SJSA1 (cell line): ENCODE data around the gene SPCS3. TPM values are rescaled to one million over a fixed set of nuclear protein-coding genes. Genes with fewer than 3 reads are reported as not detected.
"Not testable (repeated sequence)": the region's sequence is repeated elsewhere in the genome, so short reads cannot be mapped to it uniquely, and the experiment has no call there.

Experiments used
- DNase-seq, 2 experiments: peaks; one replicate each; pipeline ENCODE4 v3.0.0-alpha.2; 2015 to 2020; ENCODE audit warnings: low spot score in 2 of 2, low read depth in 1 of 2
- H3K27ac ChIP-seq: fragments of 250-450 bp; sonication (Bioruptor Pico); 2 replicates; pipeline ENCODE4 v1.5.1; 2020; ENCODE audit warnings: mild to moderate bottlenecking, moderate library complexity
- H3K27me3 ChIP-seq: fragments of 250-450 bp; sonication (Bioruptor Pico); replicated peaks from 2 replicates; pipeline ENCODE4 v1.5.1; 2020; ENCODE audit warnings: mild to moderate bottlenecking, moderate library complexity
- H3K36me3 ChIP-seq: fragments of 250-450 bp; sonication (Bioruptor Pico); 2 replicates; pipeline ENCODE4 v1.5.1; 2020; ENCODE audit warnings: mild to moderate bottlenecking
- H3K4me1 ChIP-seq: fragments of 250-450 bp; sonication (Bioruptor Pico); replicated peaks from 2 replicates; pipeline ENCODE4 v1.6.1; 2021; ENCODE audit warnings: mild to moderate bottlenecking
- H3K4me3 ChIP-seq: fragments of 250-450 bp; sonication (Bioruptor Pico); 2 replicates; pipeline ENCODE4 v1.5.1; 2020; ENCODE audit warnings: mild to moderate bottlenecking
- H3K9me3 ChIP-seq: fragments of 250-450 bp; sonication (Bioruptor Pico); replicated peaks from 2 replicates; pipeline ENCODE4 v1.5.1; 2020; ENCODE audit warnings: mild to moderate bottlenecking
- total RNA-seq: library from RNA; depleted of rRNA; stranded (reverse); fragments of >200 nt; shearing (Covaris generic); gene quantifications from 2 replicates; pipeline ENCODE4 v1.2.3, GENCODE V29; 2014; rRNA removed

Gene SPCS3
- 85.6 and 100 TPM in 2 replicates for total RNA-seq

DNA sequence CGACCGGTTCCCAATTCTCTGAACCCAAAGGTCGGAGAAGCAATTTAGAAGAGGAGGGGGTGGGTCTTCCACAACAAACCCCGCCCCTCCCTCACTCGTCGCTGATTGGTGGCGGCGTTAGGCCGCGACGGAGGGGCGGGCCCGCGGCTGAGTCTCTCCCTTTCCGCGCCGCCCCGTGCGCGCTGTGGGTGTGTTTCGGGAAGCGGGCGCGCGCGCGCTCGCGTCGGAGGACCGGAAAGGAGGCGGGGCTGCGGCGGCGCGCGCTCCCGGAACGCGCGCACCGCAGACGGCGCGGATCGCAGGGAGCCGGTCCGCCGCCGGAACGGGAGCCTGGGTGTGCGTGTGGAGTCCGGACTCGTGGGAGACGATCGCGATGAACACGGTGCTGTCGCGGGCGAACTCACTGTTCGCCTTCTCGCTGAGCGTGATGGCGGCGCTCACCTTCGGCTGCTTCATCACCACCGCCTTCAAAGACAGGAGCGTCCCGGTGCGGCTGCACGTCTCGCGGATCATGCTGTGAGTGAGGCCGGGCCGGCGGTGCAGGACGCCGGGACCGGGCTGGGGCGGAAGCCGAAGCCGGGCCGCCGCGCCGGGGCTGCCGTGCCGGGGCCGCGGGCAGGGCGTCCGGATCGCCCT, at the start of gene SPCS3:
Gene SPCS3, plus strand, starts transcription at position 263 of the 636 bp plus-strand sequence. Its CDS starts 111 bp downstream, at position 374.
- H3K4me1 ChIP-seq = peaks cover 11% of the 10 kb centered on the region
- H3K9me3 ChIP-seq = no peaks in the 10 kb centered on the region
- H3K27me3 ChIP-seq = no peaks in the 10 kb centered on the region
- H3K4me3 ChIP-seq = peak within 1 kb of the TSS; percentile 91
- H3K27ac ChIP-seq = peak within 1 kb of the TSS; percentile 85
- peak; percentile 94 to 98 for DNase-seq
- H3K36me3 ChIP-seq = peaks cover 28% of the 10 kb centered on the region

DNA sequence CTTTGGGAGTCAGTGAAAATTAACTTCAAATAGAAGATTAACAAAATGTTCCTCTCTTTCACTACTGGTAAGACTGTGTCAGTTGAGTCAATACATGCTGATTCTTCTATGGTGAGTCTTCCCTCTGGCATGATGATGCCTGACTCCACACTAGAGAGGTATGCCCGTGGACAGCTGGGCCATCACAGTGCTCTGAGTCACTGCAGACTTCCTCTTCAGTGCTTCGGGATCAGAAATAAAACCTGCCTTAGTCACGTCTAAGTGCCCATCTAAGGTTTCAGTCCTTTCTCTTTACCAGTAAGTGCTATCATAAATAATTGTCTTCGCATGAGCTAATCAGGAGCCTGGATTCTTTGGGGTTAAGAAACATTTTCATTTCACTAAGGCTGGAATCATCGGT, 49.1 kb upstream of the SPCS3 start:
- peak; percentile 91 to 94 for DNase-seq

DNA sequence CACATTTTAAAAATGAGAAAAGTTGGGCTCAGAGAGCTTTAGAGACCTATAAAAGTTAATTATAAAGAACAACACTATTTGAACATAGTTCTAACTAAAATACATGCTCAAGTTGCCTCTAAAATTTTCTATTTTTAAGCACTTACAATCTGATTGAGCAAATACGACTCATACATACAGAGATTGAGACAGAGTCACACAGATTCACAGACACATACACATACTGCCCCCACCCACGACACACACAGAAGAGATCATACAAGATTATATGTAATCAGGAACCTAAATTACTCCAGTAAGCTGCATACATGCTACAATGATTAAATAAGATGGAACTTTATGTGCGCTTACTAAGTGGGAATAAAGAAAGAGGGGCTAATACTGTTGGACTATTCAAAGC, 48.0 kb upstream of the SPCS3 start:
- Histone ChIP-seq H3K9me3 (no peaks in the 10 kb centered on the region), H3K27me3 (no peaks in the 10 kb centered on the region), H3K4me3 (no peak overlapping the region), H3K4me1 (peaks cover 37% of the 10 kb centered on the region), H3K36me3 (no peaks in the 10 kb centered on the region), H3K27ac (peak overlapping the region; percentile 92)
- DNase-seq = no peak

More for the DNA sequence above, 49.1 kb upstream of the SPCS3 start:
- H3K9me3 ChIP-seq = no peaks in the 10 kb centered on the region
- H3K4me1 ChIP-seq = peaks cover 37% of the 10 kb centered on the region
- H3K4me3 ChIP-seq = no peak overlapping the region
- peak overlapping the region; percentile 92 for H3K27ac ChIP-seq
- no peaks in the 10 kb centered on the region for H3K27me3 ChIP-seq
- no peaks in the 10 kb centered on the region for H3K36me3 ChIP-seq

DNA sequence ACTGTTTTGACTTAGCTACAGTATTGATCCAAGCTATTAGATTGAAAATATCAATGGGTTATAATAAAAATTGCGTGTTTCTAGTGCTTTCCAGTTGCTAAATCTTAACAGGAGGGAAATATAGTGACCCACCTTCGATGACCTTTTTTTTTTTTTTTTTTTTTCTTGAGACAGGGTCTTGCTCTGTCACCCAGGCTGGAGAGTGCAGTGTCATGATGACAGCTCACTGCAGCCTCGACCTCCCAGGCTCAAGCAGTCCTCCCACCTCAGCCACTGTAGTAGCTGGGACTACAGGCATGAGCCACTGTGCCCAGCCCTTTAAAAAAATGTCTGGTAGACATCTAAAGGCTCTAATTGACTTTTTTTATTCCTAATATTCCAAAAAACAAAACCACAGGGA, 47.0 kb upstream of the SPCS3 start:
- Histone ChIP-seq H3K9me3 (no peaks in the 10 kb centered on the region), H3K36me3 (no peaks in the 10 kb centered on the region), H3K4me3 (no peak overlapping the region), H3K27me3 (no peaks in the 10 kb centered on the region), H3K4me1 (peaks cover 41% of the 10 kb centered on the region), H3K27ac (no peak overlapping the region)
- no peak for DNase-seq

DNA sequence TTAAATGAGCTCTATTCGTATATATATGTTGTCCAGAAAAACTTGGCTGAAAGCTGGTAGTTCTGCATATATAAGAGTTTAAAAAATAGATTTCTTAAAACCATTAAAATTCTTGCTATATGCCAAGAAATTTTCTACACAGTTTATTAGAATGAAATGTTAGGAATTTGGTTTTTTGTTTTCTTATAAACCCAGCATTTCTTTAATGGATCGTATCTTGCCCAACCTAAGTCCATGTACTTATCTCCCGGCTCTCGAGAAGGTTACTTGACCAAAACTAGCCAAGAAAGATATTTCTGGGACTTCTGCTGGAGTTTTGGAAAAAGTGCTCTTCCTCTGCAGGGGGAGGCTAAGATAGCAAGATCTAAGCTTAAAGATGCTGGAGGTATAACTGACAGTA, 46.0 kb upstream of the SPCS3 start:
- DNase-seq = no peak
- Histone ChIP-seq H3K4me3 (no peak overlapping the region), H3K9me3 (no peaks in the 10 kb centered on the region), H3K4me1 (peaks cover 41% of the 10 kb centered on the region), H3K36me3 (no peaks in the 10 kb centered on the region), H3K27ac (no peak overlapping the region), H3K27me3 (no peaks in the 10 kb centered on the region)

DNA sequence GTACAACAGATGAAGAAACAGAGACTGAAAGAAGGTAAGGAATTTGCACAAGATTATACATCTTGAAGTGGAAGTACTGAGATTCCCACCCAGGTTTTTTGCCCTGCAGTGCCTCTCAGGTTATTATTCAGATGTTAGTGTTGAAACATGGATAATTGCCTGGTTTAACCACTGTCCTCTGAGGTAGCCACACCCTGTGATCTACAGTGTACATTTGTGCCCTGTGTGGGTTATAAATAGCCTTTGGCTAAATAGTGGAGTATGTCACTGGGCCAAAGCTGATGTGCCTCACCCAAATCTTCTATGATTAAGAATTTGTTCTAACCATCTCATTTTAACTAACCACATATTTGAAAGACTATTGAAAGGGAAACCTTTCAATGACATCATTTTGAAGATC, 45.3 kb upstream of the SPCS3 start:
- Histone ChIP-seq H3K27me3 (no peaks in the 10 kb centered on the region), H3K4me3 (no peak overlapping the region), H3K9me3 (no peaks in the 10 kb centered on the region), H3K4me1 (peaks cover 41% of the 10 kb centered on the region), H3K27ac (no peak overlapping the region), H3K36me3 (no peaks in the 10 kb centered on the region)
- peak in 1 of 2 experiments; percentile 36 for DNase-seq

DNA sequence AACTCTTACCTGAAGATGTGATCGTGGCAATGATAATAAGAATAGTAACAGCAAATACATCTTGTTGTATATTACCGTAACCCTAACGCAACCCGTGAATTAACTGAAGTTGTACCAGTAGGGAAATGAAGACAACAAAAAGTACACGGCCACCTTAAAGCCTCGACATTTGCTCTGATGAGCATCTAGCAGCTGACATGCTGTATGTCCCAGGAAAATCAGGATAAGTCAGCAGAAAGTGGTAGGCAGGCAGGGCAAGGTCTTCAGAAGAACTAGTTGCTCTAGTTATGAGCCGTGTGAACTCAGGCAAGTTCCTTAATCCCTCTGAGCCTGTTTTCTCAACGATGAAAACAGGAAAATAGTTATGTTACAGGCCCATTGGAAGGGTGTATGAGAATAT, 43.1 kb upstream of the SPCS3 start:
- H3K4me3 ChIP-seq = no peak overlapping the region

DNA sequence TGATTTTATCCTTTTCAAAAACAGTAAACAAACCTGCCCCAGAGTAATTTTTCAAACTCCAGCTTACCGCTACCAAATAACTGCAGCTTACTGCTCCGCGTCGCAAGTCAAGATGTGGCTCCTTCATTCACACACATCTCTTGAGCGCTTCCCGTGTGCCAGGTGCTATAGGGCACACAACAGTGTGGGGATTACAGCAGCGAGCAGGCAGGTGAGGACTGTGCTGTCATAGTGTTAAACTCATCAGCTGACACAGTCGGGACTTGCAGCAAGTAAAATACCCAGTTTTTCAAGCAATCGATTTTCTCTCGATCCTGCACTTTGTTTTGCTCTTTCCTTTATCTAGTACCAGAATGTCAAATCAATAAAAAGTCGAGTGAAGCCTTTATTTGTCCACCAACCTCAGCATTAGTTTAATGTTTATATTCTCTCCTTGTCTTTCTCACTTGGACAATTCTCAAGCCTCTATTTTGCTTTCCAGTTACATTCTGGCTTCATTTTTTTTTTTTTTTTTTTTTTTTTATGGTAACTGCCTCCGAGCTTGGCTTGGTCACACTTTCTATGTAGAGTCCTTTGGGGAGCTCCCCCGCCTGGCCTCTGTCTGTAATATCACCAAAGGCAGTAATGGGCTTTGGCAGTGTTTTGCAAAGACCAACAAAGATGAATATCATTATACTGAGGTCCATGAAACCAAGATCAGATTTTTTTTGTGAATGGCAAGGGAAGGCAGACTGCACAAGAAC, 42.4 kb upstream of the SPCS3 start:
- Histone ChIP-seq H3K36me3 (no peaks in the 10 kb centered on the region), H3K9me3 (no peaks in the 10 kb centered on the region), H3K27ac (no peak overlapping the region), H3K27me3 (no peaks in the 10 kb centered on the region), H3K4me3 (no peak overlapping the region), H3K4me1 (peaks cover 17% of the 10 kb centered on the region)
- peak; percentile 58 to 71 for DNase-seq

More for the DNA sequence above, 43.1 kb upstream of the SPCS3 start:
- no peak for DNase-seq
- Histone ChIP-seq H3K27ac (no peak overlapping the region), H3K27me3 (no peaks in the 10 kb centered on the region), H3K4me1 (peaks cover 21% of the 10 kb centered on the region), H3K36me3 (no peaks in the 10 kb centered on the region), H3K9me3 (no peaks in the 10 kb centered on the region)

DNA sequence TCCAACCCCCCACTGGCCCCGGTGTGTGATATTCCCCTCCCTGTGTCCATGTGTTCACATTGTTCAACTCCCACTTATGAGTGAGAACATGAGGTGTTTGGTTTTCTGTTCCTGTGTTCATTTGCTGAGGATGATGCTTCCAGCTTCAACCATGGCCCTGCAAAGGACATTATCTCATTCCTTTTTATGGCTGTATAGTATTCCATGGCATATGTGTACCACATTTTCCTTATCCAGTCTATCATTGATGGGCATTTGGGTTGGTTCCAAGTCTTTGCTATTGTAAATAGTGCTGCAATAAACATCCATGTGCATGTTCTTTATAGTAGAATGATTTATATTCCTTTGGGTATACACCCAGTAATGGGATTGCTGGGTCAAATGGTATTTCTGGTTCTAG, 40.2 kb upstream of the SPCS3 start:
- H3K27me3 ChIP-seq, H3K27ac ChIP-seq, H3K9me3 ChIP-seq, H3K4me1 ChIP-seq, H3K36me3 ChIP-seq, DNase-seq, H3K4me3 ChIP-seq: not testable (repeated sequence)

DNA sequence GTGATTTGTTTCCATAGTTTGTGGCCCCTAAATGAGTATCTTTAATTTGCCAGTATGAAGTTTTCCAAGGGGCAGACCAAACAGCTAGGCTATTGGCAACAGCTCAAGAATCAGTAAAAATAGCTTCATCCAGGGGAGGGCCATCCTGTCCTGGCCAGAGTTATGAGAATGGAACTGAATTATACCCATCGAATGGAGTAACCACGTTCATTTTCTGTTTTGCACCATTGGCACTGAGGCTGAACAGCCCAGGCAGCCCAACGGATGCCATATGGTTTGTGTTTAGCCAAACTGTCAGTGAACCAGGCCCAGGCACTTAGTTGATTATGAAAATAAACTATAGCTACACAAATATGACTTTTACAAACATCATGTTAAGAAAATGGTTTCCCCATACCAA, 33.0 kb upstream of the SPCS3 start:
- Histone ChIP-seq H3K4me1 (peaks cover 7% of the 10 kb centered on the region), H3K9me3 (no peaks in the 10 kb centered on the region), H3K27ac (no peak overlapping the region), H3K27me3 (no peaks in the 10 kb centered on the region), H3K36me3 (no peaks in the 10 kb centered on the region), H3K4me3 (no peak overlapping the region)
- no peak for DNase-seq

DNA sequence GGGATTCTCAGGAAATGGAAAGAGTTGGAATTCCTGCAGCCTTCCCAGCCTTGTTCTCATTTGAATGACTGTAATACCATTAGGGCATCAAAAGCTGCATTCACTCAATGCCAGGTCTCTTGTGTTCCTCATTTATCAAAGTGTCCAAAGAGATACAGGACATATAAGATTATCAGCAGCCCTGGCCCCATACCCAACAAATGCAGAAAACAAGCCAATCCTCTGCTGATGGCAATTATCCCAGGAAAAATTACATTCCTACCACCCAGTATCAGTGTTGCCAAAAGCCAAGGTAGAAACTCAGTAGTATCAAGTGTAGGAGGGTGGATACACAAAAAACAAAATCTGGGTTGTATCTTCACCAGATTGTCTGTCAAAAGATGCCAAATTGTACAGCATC, 32.2 kb upstream of the SPCS3 start:
- no peak overlapping the region for H3K4me3 ChIP-seq
- H3K27ac ChIP-seq = no peak overlapping the region
- H3K9me3 ChIP-seq = no peaks in the 10 kb centered on the region
- H3K4me1 ChIP-seq = peaks cover 7% of the 10 kb centered on the region
- no peaks in the 10 kb centered on the region for H3K27me3 ChIP-seq
- no peaks in the 10 kb centered on the region for H3K36me3 ChIP-seq
- no peak for DNase-seq

DNA sequence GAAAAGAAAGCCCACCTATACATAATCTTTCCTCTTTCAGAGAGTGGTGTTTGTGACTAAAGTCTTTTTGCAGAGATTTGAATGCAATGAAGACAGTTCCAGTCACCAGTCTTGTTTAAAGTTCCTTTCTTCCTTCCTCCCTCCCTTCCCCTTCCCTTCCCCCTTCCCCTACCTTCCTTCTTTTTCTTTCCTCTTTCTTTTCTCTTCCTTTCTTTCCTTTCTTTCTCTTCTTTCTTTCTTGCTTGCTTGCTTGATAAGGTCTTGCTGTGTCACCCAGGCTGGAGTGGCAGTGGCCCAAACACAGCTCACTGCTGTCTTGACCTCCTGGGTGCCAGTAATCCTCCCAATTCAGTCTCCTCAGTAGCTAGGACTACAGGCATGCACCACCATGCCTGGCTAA, 31.7 kb upstream of the SPCS3 start:
- no peaks in the 10 kb centered on the region for H3K36me3 ChIP-seq
- H3K27ac ChIP-seq = no peak overlapping the region
- H3K4me1 ChIP-seq = peaks cover 7% of the 10 kb centered on the region
- no peak overlapping the region for H3K4me3 ChIP-seq
- DNase-seq = no peak
- no peaks in the 10 kb centered on the region for H3K27me3 ChIP-seq
- no peaks in the 10 kb centered on the region for H3K9me3 ChIP-seq

DNA sequence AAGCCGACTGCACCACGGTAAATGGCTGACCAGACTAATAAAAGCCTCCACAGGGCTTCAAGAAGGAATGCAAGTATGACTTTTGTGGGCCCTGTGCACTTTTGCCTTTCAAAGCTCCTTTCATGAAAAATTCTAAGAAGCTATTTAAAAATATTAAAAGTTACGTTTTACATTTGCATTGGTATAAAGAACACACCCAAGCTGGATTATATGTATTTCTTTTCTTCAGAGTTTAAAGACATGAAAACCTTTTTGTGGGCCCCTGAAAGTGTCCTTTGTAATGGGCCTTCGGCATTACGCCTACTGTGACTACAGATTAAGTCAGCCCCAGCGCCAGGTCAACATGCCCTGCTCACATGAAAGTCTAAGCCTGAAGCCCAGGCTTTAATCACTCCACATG, 30.2 kb upstream of the SPCS3 start:
- Histone ChIP-seq H3K4me1 (peaks cover 7% of the 10 kb centered on the region), H3K36me3 (no peaks in the 10 kb centered on the region), H3K27me3 (no peaks in the 10 kb centered on the region), H3K27ac (no peak overlapping the region), H3K9me3 (no peaks in the 10 kb centered on the region), H3K4me3 (no peak overlapping the region)
- DNase-seq = no peak

DNA sequence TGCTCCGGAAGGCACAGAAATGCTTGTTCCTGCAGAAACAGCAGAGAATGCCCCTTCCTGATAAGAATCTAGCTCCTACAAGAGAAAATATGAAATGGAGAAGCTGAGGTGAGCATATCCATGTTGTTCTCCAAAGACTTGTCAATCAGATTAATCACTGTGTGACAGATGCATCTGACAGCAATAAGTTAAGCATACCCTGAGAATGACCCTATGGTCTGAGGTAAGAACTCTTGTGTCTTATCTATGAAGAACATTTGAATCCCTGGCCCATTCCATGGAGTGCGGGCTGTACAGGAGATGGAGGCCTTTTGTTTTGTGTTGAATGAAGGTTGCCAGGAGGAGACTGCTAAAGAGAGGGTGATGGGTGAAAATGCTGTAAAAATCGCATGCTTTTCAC, 29.2 kb upstream of the SPCS3 start:
- Histone ChIP-seq H3K4me3 (no peak overlapping the region), H3K27me3 (no peaks in the 10 kb centered on the region), H3K36me3 (no peaks in the 10 kb centered on the region), H3K4me1 (peaks cover 7% of the 10 kb centered on the region), H3K9me3 (no peaks in the 10 kb centered on the region), H3K27ac (no peak overlapping the region)
- DNase-seq = no peak
